Skeletal muscle cell (primary cell): ENCODE data around the gene TMEM235.
"Not testable (repeated sequence)": the region's sequence is repeated elsewhere in the genome, so short reads cannot be mapped to it uniquely, and the experiment has no call there.

Source experiments
- DNase-seq: peaks from one replicate; pipeline ENCODE4 v3.0.0-alpha.2; 2010; ENCODE audit warnings: low read depth
- H3K4me3 ChIP-seq: 2 replicates; pipeline ENCODE4 v1.5.1; 2011; ENCODE audit warnings: low read depth, mild to moderate bottlenecking, control low read depth, low read length, moderate library complexity

The TMEM235 gene

GRCh38 chr17:78235022-78235421, 3.6 kb downstream of the TMEM235 start:
- DNase-seq: not testable (repeated sequence)

GRCh38 chr17:78235885-78236284, 4.5 kb downstream of the TMEM235 start:
- DNase-seq: no peak
- no peak overlapping the region for H3K4me3 ChIP-seq

More at GRCh38 chr17:78235022-78235421, 3.6 kb downstream of the TMEM235 start:
- H3K4me3 ChIP-seq: not testable (repeated sequence)

- no peak for DNase-seq
- no peak overlapping the region for H3K4me3 ChIP-seq
These were observed 5.1 kb downstream of the TMEM235 start for GRCh38 chr17:78236362-78237127.

- DNase-seq: no peak
- H3K4me3 ChIP-seq: no peak overlapping the region
These were observed 6.1 kb downstream of the TMEM235 start for GRCh38 chr17:78237401-78238012.

- DNase-seq: no peak
- no peak overlapping the region for H3K4me3 ChIP-seq
These were observed 7.5 kb downstream of the TMEM235 start for GRCh38 chr17:78238823-78239488.

GRCh38 chr17:78239489-78239931, 8.1 kb downstream of the TMEM235 start:
- H3K4me3 ChIP-seq: no peak overlapping the region
- no peak for DNase-seq

- no peak for DNase-seq
- no peak overlapping the region for H3K4me3 ChIP-seq
These were observed 8.7 kb downstream of the TMEM235 start for GRCh38 chr17:78240012-78240655.

- no peak overlapping the region for H3K4me3 ChIP-seq
- DNase-seq: no peak
These were observed 9.4 kb downstream of the TMEM235 start for GRCh38 chr17:78240839-78241238.

- DNase-seq: no peak
These were observed 10.0 kb downstream of the TMEM235 start for GRCh38 chr17:78241277-78242023.

GRCh38 chr17:78242024-78242742, 10.8 kb downstream of the TMEM235 start:
- H3K4me3 ChIP-seq: no peak overlapping the region
- no peak for DNase-seq

More at GRCh38 chr17:78241277-78242023, 10.0 kb downstream of the TMEM235 start:
- no peak overlapping the region for H3K4me3 ChIP-seq

- H3K4me3 ChIP-seq: no peak overlapping the region
- no peak for DNase-seq
These were observed 15.9 kb downstream of the TMEM235 start for GRCh38 chr17:78247304-78247703.

- no peak overlapping the region for H3K4me3 ChIP-seq
- DNase-seq: no peak
These were observed 16.9 kb downstream of the TMEM235 start for GRCh38 chr17:78248051-78248914.

- H3K4me3 ChIP-seq: no peak overlapping the region
- no peak for DNase-seq
These were observed 17.8 kb downstream of the TMEM235 start for GRCh38 chr17:78249074-78249817.

GRCh38 chr17:78249818-78250806, 18.7 kb downstream of the TMEM235 start:
- DNase-seq: no peak
- H3K4me3 ChIP-seq: no peak overlapping the region

GRCh38 chr17:78250891-78251772, 19.7 kb downstream of the TMEM235 start:
- DNase-seq: peak; percentile 35
- H3K4me3 ChIP-seq: no peak overlapping the region
